ENCODE measurements around the gene ARFRP1.
"Not testable (repeated sequence)": the region's sequence is repeated elsewhere in the genome, so short reads cannot be mapped to it uniquely, and the experiment has no call there.

Gene ARFRP1

DNA sequence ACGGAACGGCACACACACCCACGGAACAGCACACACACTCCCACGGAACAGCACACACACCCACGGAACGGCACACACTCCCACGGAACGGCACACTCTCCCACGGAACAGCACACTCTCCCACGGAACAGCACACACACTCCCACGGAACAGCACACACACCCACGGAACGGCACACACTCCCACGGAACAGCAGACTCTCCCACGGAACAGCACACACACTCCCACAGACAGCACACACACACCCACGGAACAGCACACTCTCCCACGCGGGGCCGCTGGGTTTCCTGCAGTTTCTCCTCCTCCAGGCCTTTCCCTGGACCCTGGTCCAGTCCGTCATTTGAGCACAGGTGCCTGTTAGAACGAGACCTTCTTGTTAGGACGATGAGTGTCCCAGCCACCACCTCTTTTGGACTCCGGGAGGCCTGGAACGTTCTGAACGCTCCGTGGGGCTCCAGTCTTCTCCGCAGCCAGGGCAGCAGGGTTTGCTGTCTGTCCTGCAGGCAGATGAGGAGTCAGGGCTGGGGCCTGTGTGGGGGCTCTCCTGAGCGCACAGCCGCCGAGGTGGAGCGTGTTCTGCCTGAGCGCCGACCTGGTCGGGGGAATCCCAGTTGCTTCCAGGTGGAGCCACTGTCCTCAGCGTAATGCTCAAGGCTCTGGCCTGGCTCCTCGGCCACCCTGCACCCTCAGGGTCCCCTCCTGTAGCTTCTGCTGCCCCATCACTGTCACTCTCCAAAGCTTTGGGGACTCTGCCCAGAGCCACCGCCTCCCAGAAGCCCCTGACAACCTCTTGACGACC is 28.9 kb downstream of the ARFRP1 start:
- DNase-seq (ENCODE audit: extremely low read depth in 1 of 2, low read depth in 1 of 2): no peak

- no peak for DNase-seq (ENCODE audit: extremely low read depth in 1 of 2, low read depth in 1 of 2)
Measured at GRCh38 chr20:63678071-63678470, 29.7 kb downstream of the ARFRP1 start.

DNA sequence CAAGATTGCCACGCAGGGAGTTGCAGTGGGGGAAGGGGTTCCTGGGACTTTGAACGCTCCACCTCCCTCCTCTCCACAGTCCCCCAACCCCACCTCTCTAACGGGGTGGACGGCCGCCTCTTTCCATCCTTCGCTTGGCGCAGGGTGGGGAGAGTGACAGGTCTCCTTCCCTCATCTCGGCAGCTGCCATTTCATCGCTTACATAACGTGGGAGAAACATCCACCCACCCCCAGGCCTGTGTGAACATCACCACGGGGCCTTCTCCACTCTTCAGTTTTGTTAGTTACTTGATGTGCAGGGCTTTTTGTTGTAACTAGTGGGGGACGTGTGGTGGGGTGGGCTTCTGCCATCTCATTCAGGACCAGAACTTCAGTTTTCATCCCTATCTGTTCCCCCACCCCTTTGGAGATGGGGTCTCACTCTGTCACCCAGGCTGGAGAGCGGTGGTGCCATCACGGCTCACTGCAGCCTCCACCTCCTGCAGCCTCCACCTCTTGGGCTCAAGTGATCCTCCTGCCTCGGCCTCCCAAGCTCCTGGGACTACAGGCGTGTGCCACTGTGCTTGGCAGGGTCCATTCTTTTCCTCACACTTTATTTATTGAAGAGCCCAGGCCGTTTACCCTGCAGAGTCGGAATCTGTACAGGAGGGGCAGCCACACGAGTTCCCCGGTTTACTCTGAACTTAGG is 32.0 kb downstream of the ARFRP1 start:
- DNase-seq (ENCODE audit: extremely low read depth in 1 of 2, low read depth in 1 of 2): no peak

- no peak for DNase-seq (ENCODE audit: extremely low read depth in 1 of 2, low read depth in 1 of 2)
Measured at GRCh38 chr20:63673951-63674350, 33.8 kb downstream of the ARFRP1 start.

- DNase-seq (ENCODE audit: extremely low read depth in 1 of 2, low read depth in 1 of 2): no peak
Measured at GRCh38 chr20:63672666-63673065, 35.1 kb downstream of the ARFRP1 start.

DNA sequence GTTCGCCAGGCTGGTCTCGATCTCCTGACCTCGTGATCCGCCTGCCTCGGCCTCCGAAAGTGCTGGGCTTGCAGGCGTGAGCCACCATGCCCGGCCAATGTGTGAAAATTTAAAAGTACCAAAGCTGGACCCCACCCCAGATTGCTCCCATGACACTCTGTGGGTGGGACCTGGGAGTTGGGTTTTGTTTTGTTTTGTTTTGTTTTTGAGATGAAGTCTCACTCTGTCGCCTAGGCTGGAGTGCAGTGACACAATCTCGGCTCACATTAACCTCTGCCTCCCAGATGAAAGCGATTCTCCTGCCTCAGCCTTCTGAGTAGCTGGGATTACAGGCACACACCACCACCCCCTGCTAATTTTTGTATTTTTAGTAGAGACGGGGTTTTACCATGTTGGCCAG is 36.1 kb downstream of the ARFRP1 start:
- DNase-seq (ENCODE audit: extremely low read depth in 1 of 2, low read depth in 1 of 2): not testable (repeated sequence)

GRCh38 chr20:63668351-63668750 is 39.4 kb downstream of the ARFRP1 start:
- no peak for DNase-seq (ENCODE audit: extremely low read depth in 1 of 2, low read depth in 1 of 2)

- no peak for DNase-seq (ENCODE audit: extremely low read depth in 1 of 2, low read depth in 1 of 2)
Measured at GRCh38 chr20:63667858-63668257, 39.9 kb downstream of the ARFRP1 start.

DNA sequence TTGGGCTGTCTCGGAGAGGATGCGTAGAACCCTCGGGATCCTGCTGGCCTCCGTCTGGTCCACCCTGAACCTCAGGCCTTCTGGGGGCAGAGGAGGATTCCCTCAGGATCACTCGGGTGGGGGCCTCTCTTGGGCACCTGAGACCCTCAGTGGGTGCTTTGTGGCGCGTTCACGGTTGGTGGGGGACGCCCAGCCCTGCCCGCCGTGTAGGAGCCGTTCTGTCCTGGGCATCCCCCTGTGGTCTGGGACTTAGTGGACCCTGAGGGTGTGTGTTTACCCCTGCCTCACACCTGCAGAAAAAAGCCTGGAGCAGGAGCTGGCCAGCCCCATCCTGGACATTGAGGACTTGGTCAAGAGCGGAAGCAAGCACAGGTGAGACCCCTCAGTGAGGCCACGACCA is 42.1 kb downstream of the ARFRP1 start:
- DNase-seq (ENCODE audit: extremely low read depth in 1 of 2, low read depth in 1 of 2): no peak

DNA sequence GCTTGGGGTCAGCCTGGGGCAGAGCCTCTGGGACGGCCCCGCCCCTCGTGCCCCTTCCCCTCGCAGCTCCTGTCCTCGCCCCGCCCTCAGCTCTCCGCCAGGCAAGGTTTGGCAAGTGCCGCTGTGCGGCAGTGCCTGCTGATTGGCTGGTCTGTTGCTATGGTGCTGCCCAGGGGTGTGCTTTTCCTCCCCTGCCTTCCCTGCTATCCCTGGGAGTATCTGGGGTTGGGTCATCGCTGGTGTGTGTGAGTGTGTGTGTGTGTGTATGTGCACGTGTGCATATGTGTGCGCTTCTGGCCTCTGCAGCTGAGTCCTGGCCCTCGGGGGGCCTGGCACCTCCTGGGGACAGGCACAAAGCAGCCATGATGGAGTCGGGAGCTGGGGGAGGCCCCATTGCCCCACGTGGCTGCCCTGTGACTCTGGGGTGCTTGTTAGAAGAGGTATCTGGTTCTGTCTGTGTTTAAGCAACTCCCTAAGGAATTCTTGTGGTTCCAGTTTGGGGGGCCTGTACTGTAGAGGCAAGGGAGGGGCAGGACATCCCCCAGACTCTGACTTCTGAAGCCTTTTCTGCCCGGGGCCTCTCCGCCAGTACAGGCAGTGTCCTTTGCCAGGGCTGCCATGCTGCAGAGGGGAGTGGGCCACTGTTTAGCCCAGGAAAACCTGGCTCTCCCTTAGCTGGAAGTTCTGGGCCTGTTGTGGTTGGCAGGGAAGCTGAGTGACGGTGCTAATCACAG is 42.7 kb downstream of the ARFRP1 start:
- no peak for DNase-seq (ENCODE audit: extremely low read depth in 1 of 2, low read depth in 1 of 2)

DNA sequence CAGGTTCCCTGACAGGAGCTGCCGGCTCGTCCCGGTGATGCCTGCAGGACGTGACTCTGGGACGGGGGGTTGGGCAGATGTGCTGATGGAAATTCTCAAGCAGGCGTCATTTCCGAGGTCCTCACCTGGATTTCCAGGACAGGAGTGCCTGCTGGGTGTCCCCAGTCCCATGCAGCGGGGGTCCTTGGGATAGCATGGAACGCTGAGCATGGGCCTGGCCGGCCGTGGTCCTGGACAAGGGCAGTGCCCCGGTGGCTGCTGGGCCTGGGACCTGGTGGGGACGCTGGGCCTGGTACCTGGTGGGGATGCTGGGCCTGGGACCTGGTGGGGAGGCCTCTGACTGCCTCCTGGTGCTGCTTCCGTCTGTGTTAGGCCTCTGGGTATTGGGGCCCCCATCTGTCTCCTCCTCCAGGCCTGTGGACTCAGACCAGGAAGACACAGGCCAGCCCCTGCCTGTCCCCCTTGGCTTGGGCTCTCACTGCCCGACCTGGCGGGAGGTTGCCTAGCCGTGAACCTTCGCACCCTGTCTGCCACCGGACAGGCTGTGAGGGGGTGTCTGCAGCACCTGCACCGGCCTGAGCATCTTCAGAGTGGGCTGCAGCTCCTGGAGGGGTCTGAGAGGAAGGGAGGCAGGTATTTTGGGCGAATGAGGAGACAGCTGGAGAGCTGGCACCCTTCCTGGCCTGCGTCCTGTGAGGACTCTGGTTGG is 43.5 kb downstream of the ARFRP1 start:
- no peak for DNase-seq (ENCODE audit: extremely low read depth in 1 of 2, low read depth in 1 of 2)

- no peak for DNase-seq (ENCODE audit: extremely low read depth in 1 of 2, low read depth in 1 of 2)
Measured at GRCh38 chr20:63663332-63664066, 44.3 kb downstream of the ARFRP1 start.

DNA sequence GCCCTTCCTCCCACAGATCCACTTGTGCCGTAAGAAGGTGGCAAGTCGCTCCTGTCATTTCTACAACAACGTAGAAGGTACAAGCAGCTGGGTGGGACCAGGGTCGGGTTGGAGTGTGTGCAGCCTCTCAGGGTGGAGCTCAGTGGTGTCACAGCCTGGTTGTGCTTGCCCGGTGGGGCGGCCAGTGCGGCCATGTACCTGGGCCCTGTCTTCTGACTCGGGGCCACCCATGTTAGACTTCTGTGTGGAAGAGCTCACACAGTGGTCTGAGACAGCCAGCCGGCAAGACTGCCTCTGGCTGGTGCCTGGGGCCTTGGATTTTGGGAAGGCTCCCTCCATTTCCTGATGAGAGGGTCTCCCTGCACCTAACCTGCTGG is 45.0 kb downstream of the ARFRP1 start:
- DNase-seq (ENCODE audit: extremely low read depth in 1 of 2, low read depth in 1 of 2): no peak

DNA sequence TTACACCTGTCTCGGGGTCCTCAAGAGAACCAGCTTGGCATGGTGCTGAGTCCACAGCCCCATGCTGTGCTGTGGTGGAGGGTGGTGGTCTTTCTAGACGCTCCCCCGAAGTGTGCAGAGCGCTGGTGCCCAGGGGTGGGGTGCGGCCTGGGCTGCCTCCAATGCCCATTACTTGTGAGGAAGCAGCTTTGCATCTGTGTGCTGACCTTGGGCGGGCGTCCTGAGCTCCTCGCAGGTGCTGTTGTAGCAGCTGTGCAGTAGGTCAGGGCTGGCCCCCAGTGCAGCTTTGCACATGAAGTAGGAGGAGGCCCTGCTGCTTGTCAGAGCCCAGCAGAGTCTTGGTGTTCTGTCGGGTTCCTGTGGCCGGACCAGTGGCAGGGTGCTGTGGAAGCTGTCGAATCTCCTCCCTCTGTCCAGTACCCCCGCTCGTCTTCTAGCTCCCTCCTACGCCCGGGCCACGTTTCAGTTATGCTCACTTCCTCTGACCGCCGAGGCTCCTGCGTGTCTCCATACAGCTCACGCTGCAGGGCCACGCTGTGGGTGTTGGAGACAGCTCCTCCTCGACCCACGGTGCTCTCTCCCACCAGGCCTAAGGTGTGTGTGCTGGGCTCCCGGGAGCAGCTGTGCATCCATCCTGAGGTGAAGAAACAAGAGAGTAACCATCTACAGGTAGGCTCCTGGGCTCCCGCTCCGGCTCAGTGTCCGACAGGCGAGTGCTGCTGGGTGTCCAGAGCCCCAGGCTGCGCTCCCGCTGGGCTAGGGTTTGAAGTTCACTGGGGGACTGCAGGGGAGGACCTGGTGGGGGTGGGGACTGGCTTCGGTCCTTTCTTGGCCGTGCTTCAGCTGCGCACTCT is 45.6 kb downstream of the ARFRP1 start:
- no peak for DNase-seq (ENCODE audit: extremely low read depth in 1 of 2, low read depth in 1 of 2)

DNA sequence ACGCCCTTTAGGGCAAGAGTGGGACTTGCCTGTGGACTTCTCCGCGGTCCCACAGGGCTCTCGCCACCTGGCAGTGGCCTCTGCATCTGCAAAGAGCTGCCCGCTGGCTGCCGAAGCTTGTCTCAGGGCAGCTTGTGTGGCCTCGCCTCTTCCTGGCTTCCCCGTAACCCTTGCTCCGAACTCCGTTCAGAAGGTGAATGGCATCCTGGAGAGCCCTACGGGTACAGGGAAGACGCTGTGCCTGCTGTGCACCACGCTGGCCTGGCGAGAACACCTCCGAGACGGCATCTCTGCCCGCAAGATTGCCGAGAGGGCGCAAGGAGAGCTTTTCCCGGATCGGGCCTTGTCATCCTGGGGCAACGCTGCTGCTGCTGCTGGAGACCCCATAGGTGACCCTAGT is 46.7 kb downstream of the ARFRP1 start:
- DNase-seq (ENCODE audit: extremely low read depth in 1 of 2, low read depth in 1 of 2): no peak

DNA sequence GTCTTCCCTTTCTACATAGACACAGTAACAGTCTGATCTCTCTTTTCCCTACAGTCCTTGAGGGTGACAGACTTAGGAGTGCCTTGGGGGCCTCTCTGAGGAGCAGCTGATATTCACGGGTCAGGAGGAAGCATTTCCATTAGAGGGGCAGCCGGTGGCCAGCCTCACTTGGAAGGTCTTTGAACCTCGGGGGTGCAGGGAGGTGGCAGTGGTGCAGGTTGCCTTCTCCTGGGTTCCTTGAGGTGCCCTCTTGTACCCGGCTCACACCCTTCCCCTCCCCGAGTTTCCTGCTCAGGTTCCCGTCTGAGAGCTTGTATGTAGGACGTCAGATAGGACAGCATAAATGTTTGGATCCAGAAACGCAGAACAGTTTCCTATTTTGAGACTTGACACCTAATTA is 47.2 kb downstream of the ARFRP1 start:
- no peak for DNase-seq (ENCODE audit: extremely low read depth in 1 of 2, low read depth in 1 of 2)

GRCh38 chr20:63660174-63660573 is 47.6 kb downstream of the ARFRP1 start:
- DNase-seq (ENCODE audit: extremely low read depth in 1 of 2, low read depth in 1 of 2): not testable (repeated sequence)

- no peak for DNase-seq (ENCODE audit: extremely low read depth in 1 of 2, low read depth in 1 of 2)
Measured at GRCh38 chr20:63659370-63659769, 48.4 kb downstream of the ARFRP1 start.

- no peak for DNase-seq (ENCODE audit: extremely low read depth in 1 of 2, low read depth in 1 of 2)
Measured at GRCh38 chr20:63658749-63659187, 49.0 kb downstream of the ARFRP1 start.

All from activated CD8-positive, alpha-beta memory T cell treated with anti-CD3 and anti-CD28 coated beads for 1 hour (primary cell).